Measurements from ENCODE around the gene BMP4. TPM values are rescaled to one million over a fixed set of nuclear protein-coding genes. Genes with fewer than 3 reads are reported as not detected.

The BMP4 gene
- total RNA-seq, 1 experiment from 2014 or later, result 0.87 TPM

DNA sequence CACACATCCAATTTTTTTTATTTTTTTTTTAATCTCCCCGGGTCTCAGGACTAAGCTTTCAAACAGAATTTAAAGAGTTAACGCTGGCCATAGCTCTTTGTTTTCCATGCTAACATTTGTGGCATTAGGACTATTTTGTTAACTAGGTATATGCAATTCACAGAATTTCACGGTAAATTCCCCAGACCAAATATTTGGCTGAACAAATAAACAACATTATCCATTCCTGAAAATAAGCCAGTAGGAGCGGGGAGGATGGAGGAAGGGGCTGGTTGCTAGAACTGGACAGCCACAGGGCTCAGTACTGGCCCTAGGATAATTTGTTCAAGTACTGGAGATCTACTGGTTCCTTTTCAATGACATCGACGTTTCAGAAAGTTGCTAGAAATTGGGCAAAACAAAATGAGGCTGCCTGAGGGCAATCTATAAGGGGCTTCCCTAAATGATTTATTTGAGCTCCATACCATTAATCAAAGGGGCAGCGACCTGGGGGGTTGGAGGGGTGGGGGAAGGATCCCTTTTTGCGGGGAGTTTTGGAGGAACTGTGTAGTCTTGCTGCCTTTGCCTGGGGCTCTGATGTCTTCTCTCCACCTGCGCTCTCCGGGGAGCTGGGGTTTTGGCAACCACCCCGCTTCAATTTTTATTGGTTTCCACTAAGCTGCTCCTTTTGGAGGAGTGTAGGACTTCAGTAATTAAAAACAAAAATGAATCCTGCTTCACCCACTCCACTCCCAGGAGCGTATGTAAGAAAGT lies 9.0 kb downstream of the BMP4 start:
- Histone ChIP-seq H3K9me3 (ENCODE audit: control insufficient read depth, insufficient read depth, low read depth, low read length) (no peaks in the 10 kb centered on the region), H3K27ac (ENCODE audit: low read length) (no peak overlapping the region), H3K27me3 (ENCODE audit: control insufficient read depth, insufficient read depth, low read length) (peaks cover 4% of the 10 kb centered on the region), H3K36me3 (ENCODE audit: control insufficient read depth, insufficient read depth, low read length) (no peaks in the 10 kb centered on the region), H3K4me3 (ENCODE audit: low read depth in 2 of 2, low read length in 2 of 2) (no peak overlapping the region), H3K4me1 (ENCODE audit: control insufficient read depth, insufficient read depth, low read length) (no peaks in the 10 kb centered on the region)
- ChIA-PET POLR2A (no interaction called here), CTCF (no interaction called here)
- no peak for TF ChIP-seq CTCF (IDR thresholded peaks at IDR 0.05)
- TF ChIP-seq TCF7L2 (IDR thresholded peaks at IDR 0.05; ENCODE audit: low read depth, low read length), result no peak
- TF ChIP-seq REST (IDR thresholded peaks at IDR 0.05; ENCODE audit: insufficient read depth in 1 of 2, low read depth in 2 of 2, low read length in 1 of 2), result no peak
- in situ Hi-C loops (cut with HindIII; ENCODE audit: low pct_unique_long_range_greater_than_20kb, low sequenced_read_pairs) (no loop called here), intact Hi-C loops (cut with micrococcal nuclease; ENCODE audit: unreplicated experiment) (no loop called here)
- BruUV-seq (replicated peaks), result no TSS peak
- ATAC-seq, result no peak
- no peak for DNase-seq (ENCODE audit: low read depth, low spot score)

- H3K27me3 ChIP-seq (ENCODE audit: control insufficient read depth, insufficient read depth, low read length), result peaks cover 4% of the 10 kb centered on the region
- H3K4me3 ChIP-seq (ENCODE audit: low read depth in 2 of 2, low read length in 2 of 2), result no peak overlapping the region
- ChIA-PET POLR2A (interaction anchor here (0.6 kb wide), 1 partner anchor 192 kb away, joined by 11 read pairs; no protein-coding TSS in a partner anchor), CTCF (no interaction called here)
- no peaks in the 10 kb centered on the region for H3K36me3 ChIP-seq (ENCODE audit: control insufficient read depth, insufficient read depth, low read length)
- intact Hi-C loops (cut with micrococcal nuclease; ENCODE audit: unreplicated experiment) (no loop called here), in situ Hi-C loops (cut with HindIII; ENCODE audit: low pct_unique_long_range_greater_than_20kb, low sequenced_read_pairs) (no loop called here)
- H3K27ac ChIP-seq (ENCODE audit: low read length), result no peak overlapping the region
- no peaks in the 10 kb centered on the region for H3K9me3 ChIP-seq (ENCODE audit: control insufficient read depth, insufficient read depth, low read depth, low read length)
- no peak for TF ChIP-seq POLR2AphosphoS5 (IDR thresholded peaks at IDR 0.05; ENCODE audit: low read depth, low read length)
- TF ChIP-seq REST (IDR thresholded peaks at IDR 0.05; ENCODE audit: insufficient read depth in 1 of 2, low read depth in 2 of 2, low read length in 1 of 2), result no peak
- no peak for TF ChIP-seq TCF7L2 (IDR thresholded peaks at IDR 0.05; ENCODE audit: low read depth, low read length)
- no peak for TF ChIP-seq CTCF (IDR thresholded peaks at IDR 0.05)
- no peak for TF ChIP-seq SIN3A (IDR thresholded peaks at IDR 0.05; ENCODE audit: borderline replicate concordance, insufficient read depth, low read depth, low read length)
- BruUV-seq (replicated peaks), result no TSS peak
- ATAC-seq (no peak), DNase-seq (ENCODE audit: low read depth, low spot score) (no peak)
- H3K4me1 ChIP-seq (ENCODE audit: control insufficient read depth, insufficient read depth, low read length), result no peaks in the 10 kb centered on the region
These were observed 9.6 kb downstream of the BMP4 start for GRCh38 chr14:53947094-53947445.
